Retina (tissue), 1 donor: ENCODE results near the gene SPOCK1.

Experiments used
- DNase-seq: peaks from one replicate; pipeline ENCODE4 v3.0.0-alpha.2; 2016

SPOCK1 gene

GRCh38 chr5:137141779-137142178 lies 357.3 kb downstream of the SPOCK1 start:
- no peak for DNase-seq

GRCh38 chr5:137136991-137137632 lies 362.0 kb downstream of the SPOCK1 start:
- DNase-seq: no peak

DNA sequence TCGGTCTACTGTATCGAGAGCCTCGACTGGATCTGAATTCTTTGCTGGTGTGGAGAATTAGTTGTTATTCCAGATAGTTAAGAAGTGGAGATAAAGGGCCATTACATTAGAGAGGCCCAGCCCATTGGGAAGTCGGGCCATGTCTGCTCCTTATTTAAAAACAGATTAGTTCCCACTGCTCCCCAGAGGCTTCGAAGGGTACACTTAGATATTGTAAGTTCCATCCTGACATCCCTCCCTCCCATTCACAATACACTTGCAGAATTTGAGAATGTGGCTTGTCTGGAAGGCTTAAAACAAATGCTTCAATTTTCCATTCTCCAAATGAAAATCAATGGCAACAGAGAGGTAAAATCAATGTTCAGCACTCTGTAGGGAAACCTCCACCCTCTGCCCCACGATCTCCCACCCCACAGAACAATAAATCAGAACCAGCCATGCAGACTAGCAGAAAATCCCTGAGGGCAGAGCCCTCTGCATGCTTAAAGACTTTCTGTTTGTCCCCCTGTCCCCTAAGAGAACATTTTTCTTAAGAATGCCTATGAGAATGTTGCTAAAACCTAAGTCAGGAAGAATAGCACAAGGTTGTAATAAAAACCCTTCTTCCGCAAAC lies 364.1 kb downstream of the SPOCK1 start:
- no peak for DNase-seq

DNA sequence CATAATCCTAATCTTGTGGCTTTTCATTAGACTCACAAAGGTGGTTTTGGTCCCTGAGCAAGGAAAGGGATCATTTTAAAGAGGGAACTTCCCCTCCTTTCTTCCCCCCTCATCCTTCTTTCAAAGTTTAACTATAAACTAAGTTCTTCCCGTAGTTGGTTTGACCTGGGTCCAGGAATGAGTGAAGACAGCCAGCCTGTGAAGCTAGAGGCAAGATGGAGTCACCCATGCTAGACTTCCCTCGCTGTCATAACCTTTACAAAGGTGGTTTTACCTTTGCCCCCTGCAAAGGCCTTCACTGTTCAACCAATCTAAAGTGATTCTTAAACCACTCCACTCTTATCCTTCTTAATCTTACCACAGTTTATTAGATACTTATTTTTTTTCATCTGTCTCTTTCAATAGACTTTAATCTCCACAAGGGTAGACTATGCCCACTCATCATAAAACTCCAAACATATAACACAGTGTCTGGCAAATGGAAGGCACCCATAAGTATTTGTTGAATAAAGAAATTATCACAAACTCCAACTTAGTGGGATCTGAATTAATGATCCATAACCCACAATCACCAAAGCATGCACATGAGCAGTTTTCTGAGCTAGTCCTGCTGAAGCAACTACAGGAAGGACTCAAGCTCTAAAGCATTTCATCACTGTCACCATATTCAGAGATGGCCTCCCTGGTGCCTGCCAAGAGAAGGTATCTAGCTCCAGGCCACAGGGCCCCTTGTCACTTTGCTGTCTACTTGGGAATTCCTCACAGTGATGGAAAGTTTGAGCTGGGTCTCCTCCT lies 369.0 kb downstream of the SPOCK1 start:
- no peak for DNase-seq

DNA sequence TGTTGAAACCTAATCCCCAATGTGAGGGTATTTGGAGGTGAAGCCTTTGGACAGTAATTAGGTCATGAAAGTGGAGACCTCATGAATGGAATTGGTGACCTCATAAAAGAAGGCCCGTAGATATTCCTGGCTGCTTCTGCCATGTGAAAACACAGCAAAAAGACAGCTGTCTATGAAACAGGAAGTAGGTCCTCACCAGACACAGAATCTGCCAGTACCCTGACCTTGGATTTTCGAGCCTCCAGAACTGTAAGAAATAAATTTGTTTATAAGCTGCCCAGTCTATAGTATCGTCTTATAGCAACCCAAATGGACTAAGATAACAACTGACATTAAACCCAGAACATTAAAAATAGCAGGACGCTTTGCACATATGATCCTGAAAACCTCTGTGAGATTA lies 371.1 kb downstream of the SPOCK1 start:
- DNase-seq: no peak

GRCh38 chr5:137126829-137127228 lies 372.3 kb downstream of the SPOCK1 start:
- no peak for DNase-seq

DNA sequence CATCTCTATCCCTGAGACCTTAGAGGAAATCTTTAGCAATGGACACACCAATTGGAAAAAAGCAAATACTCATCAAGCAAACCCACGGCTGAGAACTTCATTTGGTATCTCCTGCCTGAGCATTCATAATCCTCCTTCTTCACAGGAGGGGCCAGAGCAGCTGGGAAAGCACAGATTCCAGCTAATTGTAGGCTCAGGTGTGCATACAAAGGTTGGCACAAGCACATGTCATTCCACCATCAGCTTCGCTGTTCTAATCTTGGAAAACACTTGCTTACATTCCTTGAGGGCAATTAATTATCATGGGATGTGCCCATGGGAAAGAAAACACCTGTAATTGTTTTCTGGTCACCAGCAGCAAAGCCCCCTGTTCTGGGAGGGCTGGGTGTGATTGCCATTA lies 376.6 kb downstream of the SPOCK1 start:
- no peak for DNase-seq

- DNase-seq: no peak
These were observed 377.1 kb downstream of the SPOCK1 start for GRCh38 chr5:137122075-137122474.

DNA sequence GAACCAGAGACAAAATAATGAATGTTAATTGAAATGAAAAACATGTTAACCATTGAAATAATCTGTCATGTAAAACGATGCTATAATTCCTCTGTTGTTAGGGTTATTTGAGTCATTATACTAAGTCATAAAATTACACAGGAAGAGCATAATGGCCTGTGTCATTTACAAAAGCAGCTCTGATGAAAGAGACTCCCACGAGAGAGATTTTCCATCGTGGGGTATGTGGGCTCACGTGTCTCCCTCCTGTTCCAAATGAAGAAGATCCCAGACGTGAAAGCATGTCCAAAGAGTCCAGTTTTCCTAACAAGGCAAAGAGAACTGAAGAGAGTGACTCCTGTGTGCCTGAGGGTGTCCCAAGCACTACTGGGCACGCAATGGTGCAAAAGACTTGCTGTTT lies 379.8 kb downstream of the SPOCK1 start:
- DNase-seq: no peak

GRCh38 chr5:137118629-137119028 lies 380.5 kb downstream of the SPOCK1 start:
- no peak for DNase-seq

DNA sequence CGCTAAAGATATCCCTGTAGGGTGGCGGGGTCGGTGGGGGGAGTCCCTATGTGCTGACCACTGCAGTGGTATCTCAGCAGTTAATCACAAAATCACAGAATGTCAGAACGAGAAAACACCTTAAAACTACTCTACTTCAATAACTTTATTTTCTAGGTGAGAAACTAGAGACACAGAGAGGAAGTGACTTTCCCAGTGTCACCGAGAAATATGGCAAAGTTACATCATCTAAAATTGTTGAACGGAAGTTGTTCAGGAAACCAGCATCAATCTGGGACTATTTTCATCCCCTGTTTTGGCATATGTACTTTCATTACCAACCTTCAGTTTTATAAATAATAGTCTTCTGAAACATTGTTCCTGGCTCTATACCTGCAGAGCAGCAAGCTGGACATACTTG lies 384.0 kb downstream of the SPOCK1 start:
- DNase-seq: no peak

- no peak for DNase-seq
These were observed 384.6 kb downstream of the SPOCK1 start for GRCh38 chr5:137114529-137114928.

DNA sequence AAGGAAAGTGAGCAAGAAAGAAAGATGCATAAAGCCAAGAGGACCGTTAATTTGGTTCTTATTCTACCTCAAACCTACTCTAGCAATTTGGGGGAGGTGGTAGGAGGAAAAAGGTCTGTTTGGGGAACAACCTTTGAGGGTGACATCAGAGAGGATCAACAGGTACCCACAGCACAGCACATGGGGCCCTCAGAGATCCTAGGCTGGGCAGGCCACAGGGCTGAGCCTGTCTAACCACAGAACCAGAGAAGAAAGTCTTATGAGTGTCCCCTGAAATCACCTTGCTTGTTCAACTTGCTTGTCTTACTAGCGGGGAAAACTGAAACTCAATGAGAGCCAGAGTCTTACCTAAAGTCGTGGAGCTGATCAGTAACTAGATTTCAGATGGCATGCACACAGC lies 385.2 kb downstream of the SPOCK1 start:
- DNase-seq: no peak

GRCh38 chr5:137113161-137113560 lies 386.0 kb downstream of the SPOCK1 start:
- DNase-seq: no peak

- DNase-seq: peak; percentile 47
These were observed 393.6 kb downstream of the SPOCK1 start for GRCh38 chr5:137105351-137106035.

GRCh38 chr5:137101544-137101943 lies 397.6 kb downstream of the SPOCK1 start:
- no peak for DNase-seq

GRCh38 chr5:137099651-137100050 lies 399.5 kb downstream of the SPOCK1 start:
- DNase-seq: no peak

GRCh38 chr5:137098663-137099062 lies 400.5 kb downstream of the SPOCK1 start:
- DNase-seq: no peak

DNA sequence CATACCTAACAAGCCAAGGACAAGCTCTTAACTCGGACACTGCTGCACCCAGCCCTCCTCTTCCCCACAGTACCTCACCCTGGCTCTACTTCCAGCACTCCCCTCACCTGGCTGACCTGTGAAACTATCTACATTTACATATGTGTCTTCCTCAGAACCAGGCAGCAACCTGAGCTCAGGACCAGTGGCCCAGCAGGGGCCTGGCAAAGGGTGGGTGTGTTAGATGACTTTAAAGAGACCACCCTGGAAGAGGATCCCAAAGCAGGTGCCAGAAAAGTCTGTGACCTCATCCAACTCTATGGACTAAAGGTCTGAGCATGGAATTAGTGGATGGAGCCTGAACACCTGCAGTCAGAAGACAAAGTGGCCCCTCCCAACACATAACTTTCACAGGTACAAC lies 400.9 kb downstream of the SPOCK1 start:
- no peak for DNase-seq

- DNase-seq: no peak
These were observed 401.9 kb downstream of the SPOCK1 start for GRCh38 chr5:137097203-137097602.

- DNase-seq: no peak
These were observed 402.7 kb downstream of the SPOCK1 start for GRCh38 chr5:137096149-137097103.

DNA sequence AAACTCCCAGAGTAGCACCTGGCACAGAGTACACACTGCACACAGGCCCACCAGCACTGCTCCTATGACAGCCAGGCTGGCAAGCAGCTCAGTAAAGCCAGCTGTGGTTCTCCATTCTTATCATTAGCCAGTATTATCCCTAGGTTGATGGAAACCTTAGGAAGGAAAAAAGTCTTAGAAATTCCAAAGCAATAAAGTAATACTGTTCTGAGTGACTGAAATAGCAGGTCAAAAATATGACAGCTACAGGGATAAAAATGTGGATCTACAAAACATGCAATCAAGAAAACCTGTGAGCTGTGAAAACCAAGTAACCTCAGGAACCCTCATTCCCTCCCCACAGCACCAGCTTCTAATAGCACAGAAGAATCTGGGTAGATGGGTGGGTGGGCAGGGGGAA lies 403.5 kb downstream of the SPOCK1 start:
- no peak for DNase-seq
